ENCODE measurements around the gene FANK1.

DNA sequence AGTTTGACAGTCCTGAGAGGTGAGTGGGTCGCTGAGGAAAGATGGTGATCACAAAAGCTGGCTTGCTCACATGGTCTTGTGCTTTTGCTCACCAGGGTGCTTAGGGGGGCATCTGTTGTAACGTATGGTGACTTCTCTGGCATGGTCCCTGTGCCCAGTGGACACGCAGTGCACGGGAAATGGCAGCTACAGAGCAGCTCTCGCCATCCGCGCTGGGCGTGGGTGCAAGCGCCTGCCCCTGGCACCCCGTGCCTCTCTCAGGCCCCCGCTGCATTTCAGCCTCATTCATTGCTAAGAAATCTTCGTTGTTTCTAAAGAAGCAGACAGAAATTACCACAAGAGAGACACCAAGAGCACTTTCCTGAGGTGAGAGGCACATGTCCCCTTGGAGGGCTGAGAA lies 101.2 kb downstream of the FANK1 start:
- TF ChIP-seq EZH2phosphoT487 (IDR thresholded peaks at IDR 0.05; ENCODE audit: low read depth, severe bottlenecking, unreplicated experiment) (no peak), EZH2 (IDR thresholded peaks at IDR 0.05; ENCODE audit: borderline replicate concordance) (no peak)
- TF ChIP-seq, protein P1, sequence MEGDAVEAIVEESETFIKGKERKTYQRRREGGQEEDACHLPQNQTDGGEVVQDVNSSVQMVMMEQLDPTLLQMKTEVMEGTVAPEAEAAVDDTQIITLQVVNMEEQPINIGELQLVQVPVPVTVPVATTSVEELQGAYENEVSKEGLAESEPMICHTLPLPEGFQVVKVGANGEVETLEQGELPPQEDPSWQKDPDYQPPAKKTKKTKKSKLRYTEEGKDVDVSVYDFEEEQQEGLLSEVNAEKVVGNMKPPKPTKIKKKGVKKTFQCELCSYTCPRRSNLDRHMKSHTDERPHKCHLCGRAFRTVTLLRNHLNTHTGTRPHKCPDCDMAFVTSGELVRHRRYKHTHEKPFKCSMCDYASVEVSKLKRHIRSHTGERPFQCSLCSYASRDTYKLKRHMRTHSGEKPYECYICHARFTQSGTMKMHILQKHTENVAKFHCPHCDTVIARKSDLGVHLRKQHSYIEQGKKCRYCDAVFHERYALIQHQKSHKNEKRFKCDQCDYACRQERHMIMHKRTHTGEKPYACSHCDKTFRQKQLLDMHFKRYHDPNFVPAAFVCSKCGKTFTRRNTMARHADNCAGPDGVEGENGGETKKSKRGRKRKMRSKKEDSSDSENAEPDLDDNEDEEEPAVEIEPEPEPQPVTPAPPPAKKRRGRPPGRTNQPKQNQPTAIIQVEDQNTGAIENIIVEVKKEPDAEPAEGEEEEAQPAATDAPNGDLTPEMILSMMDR (IDR thresholded peaks at IDR 0.05; ENCODE audit: poor library complexity), result no peak
